Activated CD4-positive, CD25-positive, alpha-beta regulatory T cell (primary cell): ENCODE results near the gene TREM1.
"Not testable (repeated sequence)": the region's sequence is repeated elsewhere in the genome, so short reads cannot be mapped to it uniquely, and the experiment has no call there.

Experiments used
- DNase-seq, 4 experiments: peaks; one replicate each; lab custom pipeline; 2025; lab: John Stamatoyannopoulos, UW

Gene TREM1

GRCh38 chr6:41257369-41258195, 28.9 kb downstream of the TREM1 start:
- no peak for DNase-seq

DNA sequence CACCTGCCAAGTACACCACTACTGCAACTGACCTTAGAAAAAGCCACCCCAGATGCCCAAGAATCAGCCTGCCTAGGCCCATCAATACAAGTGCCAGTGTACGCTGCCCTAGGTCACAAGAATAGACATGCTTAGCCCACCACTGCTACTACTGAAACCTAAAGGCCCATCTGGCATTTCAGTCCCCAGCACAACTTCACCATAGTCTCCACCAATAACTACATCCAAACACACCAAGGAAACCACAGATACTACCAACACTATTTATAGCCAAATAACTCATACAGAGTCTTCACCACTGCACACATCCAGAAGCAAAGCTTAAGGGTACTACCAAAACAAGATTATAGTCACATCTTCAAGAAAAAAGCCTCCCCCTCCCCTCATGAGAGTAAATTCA, 30.1 kb downstream of the TREM1 start:
- DNase-seq = no peak

- no peak for DNase-seq
These were observed 30.7 kb downstream of the TREM1 start for GRCh38 chr6:41255638-41256246.

DNA sequence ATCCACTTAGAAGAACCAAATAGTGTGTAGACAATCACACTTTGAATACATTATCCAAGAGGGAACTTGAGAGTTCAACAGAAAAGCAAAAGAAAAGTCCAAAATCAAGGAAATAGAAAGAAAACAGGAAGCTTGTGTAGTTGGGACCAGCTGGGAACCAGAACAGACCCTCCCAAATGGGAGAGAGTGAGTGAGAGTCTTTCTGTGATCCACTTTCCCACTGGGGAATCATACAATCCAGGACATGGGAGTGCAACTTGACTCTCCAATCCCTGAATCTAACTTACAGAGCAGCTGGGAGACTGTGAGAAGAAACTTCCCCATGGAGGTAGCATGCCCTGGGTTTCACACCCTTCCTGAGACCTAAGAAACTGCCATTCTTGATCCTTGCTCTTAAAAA, 31.4 kb downstream of the TREM1 start:
- no peak for DNase-seq

DNA sequence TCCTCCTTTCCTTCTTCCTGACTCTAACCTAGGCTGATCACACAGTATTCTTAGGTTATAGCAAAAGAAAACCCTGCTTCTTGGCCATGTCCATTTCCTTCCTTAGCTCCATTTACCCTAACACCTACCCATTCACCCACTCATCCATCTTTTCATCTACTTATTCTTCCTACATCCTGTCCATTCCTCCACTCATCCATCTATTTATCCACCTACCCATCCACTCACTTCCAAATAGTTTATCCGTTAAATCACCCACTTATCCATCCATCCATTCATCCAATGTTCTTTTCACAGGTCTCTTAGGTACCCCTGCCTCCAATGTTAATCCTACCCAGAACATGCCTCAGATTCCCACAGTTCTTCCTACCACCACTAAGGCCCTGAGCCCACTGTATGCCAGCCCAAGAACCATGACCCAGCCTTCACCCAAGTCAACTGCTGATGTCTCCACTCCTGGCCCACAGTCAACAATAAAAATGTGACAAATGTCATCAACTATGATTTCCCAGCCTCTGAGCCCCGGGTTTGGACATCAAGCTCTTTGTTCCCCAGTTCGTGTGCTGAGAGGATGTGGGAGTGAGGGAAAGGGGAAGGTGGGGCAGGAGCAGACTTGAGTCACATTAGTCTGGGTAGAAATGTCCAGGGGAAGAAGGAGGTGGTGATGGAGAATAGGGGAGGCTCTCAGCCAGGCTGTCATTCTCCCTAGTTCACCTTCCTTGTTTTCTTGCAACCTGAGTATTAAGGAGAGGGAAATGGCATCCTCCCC, 33.9 kb downstream of the TREM1 start:
- no peak for DNase-seq

DNA sequence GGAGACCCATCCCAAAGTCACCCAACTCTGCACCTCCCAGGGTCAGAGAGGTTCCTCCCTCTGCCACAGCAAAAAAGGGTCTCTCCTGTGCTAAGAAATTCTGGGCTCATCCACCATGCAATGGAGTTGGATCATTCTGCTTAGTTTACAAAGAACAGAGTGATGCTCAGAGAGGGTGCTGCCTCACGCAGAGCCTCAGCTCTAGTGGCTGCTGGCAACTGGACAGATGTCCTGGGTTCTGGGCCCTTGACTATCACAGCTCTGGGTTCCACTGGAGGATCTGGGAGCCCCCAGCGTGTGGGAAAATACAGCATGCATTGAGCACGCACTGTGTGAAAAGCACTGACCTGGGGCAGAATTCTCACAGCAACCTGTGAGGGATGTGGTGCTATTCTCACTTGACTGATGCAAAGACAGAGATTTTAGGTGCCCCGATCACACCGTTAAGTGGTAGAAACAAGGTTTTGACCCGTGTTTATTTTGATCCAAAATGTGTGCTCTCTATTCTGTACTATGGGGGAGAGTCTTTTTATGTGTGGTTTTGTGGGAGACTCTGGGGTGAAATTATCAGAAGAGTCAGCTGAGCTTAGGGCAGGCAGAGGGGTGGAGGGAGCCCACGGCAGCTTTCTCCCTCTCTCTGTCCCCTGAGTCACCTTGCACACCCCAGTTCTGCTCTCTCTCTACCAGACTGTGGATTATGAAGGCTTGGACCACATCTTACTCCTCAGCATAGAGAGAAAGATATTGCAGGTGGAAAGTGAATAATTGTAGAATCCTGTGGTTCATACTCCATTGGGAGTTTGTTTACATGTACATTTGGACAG, 38.4 kb downstream of the TREM1 start:
- no peak for DNase-seq

GRCh38 chr6:41247288-41247865, 39.1 kb downstream of the TREM1 start:
- DNase-seq = no peak

- not testable (repeated sequence) for DNase-seq
These were observed 40.0 kb downstream of the TREM1 start for GRCh38 chr6:41246529-41246928.

- no peak for DNase-seq
These were observed 46.9 kb downstream of the TREM1 start for GRCh38 chr6:41239467-41240159.

GRCh38 chr6:41237128-41237527, 49.4 kb downstream of the TREM1 start:
- no peak for DNase-seq

GRCh38 chr6:41236276-41236675, 50.2 kb downstream of the TREM1 start:
- no peak for DNase-seq

- DNase-seq = no peak
These were observed 53.8 kb downstream of the TREM1 start for GRCh38 chr6:41232667-41233066.

- DNase-seq = no peak
These were observed 55.2 kb downstream of the TREM1 start for GRCh38 chr6:41231246-41231645.

- no peak for DNase-seq
These were observed 56.8 kb downstream of the TREM1 start for GRCh38 chr6:41229721-41230120.

GRCh38 chr6:41228616-41229015, 57.9 kb downstream of the TREM1 start:
- no peak for DNase-seq

GRCh38 chr6:41228096-41228495, 58.4 kb downstream of the TREM1 start, which contains the start of gene TREML4:
TSS of gene TREML4 (plus strand) at chr6:41228349. CDS start at chr6:41228428, 79 bp downstream.
- DNase-seq = no peak

- no peak for DNase-seq
These were observed 59.7 kb downstream of the TREM1 start for GRCh38 chr6:41226752-41227151.

- no peak for DNase-seq
These were observed 61.7 kb downstream of the TREM1 start for GRCh38 chr6:41224800-41225199.
